Hepatocyte (in vitro differentiated cells): ENCODE measurements around the gene REM2. TPM values are rescaled to one million over a fixed set of nuclear protein-coding genes. Genes with fewer than 3 reads are reported as not detected.
A peak's percentile ranks its signal among the peaks of the same experiment; 100 is the strongest.

Source experiments
- DNase-seq: peaks from one replicate; pipeline ENCODE4 v3.0.0-alpha.2; 2016; ENCODE audit warnings: low spot score
- H2AFZ ChIP-seq: fragments of 200-600 bp; sonication (generic); 2 replicates; pipeline ENCODE4 v1.6.0; 2016; ENCODE audit warnings: antibody characterized with exemption, mild to moderate bottlenecking
- H3K27ac ChIP-seq: fragments of 200-600 bp; sonication (generic); 2 replicates; pipeline ENCODE4 v1.5.1; 2016; ENCODE audit warnings: mild to moderate bottlenecking
- H3K27me3 ChIP-seq: fragments of 200-600 bp; sonication (generic); 2 replicates; pipeline ENCODE4 v1.6.1; 2016
- H3K36me3 ChIP-seq: fragments of 200-600 bp; sonication (generic); replicated peaks from 2 replicates; pipeline ENCODE4 v1.5.1; 2016; ENCODE audit warnings: low read depth; ENCODE audit not compliant: insufficient read depth
- H3K4me1 ChIP-seq: fragments of 200-600 bp; sonication (generic); 2 replicates; pipeline ENCODE4 v1.5.1; 2016; ENCODE audit warnings: mild to moderate bottlenecking, moderate library complexity; ENCODE audit not compliant: insufficient read depth
- H3K4me2 ChIP-seq: fragments of 200-600 bp; sonication (generic); 2 replicates; pipeline ENCODE4 v1.6.0; 2016
- H3K4me3 ChIP-seq: fragments of 200-600 bp; sonication (generic); 2 replicates; pipeline ENCODE4 v1.5.1; 2016; ENCODE audit warnings: mild to moderate bottlenecking
- H3K79me2 ChIP-seq: fragments of 200-600 bp; sonication (generic); 2 replicates; pipeline ENCODE4 v1.6.0; 2017; ENCODE audit warnings: mild to moderate bottlenecking
- H3K9me2 ChIP-seq: fragments of 200-600 bp; sonication (generic); replicated peaks from 2 replicates; pipeline ENCODE4 v1.6.0; 2017; ENCODE audit warnings: mild to moderate bottlenecking; ENCODE audit not compliant: insufficient read depth
- H3K9me3 ChIP-seq: fragments of 200-600 bp; sonication (generic); 2 replicates; pipeline ENCODE4 v1.5.1; 2016; ENCODE audit warnings: low read depth, mild to moderate bottlenecking
- H4K20me1 ChIP-seq: fragments of 200-600 bp; sonication (generic); 2 replicates; pipeline ENCODE4 v1.6.0; 2016; ENCODE audit warnings: mild to moderate bottlenecking; ENCODE audit not compliant: insufficient read depth, poor library complexity, severe bottlenecking
- CTCF ChIP-seq: fragments of 200-600 bp; sonication (generic); IDR thresholded peaks from 2 replicates; pipeline ENCODE4 v1.5.1; 2016; ENCODE audit warnings: antibody characterized with exemption, mild to moderate bottlenecking; ENCODE audit not compliant: poor library complexity
- EZH2 ChIP-seq: fragments of 200-600 bp; sonication (generic); IDR thresholded peaks from 2 replicates; pipeline ENCODE4 v1.6.1; 2016; ENCODE audit warnings: antibody characterized with exemption, mild to moderate bottlenecking, borderline replicate concordance
- EZH2phosphoT487 ChIP-seq: fragments of 200-600 bp; sonication (generic); IDR thresholded peaks from one replicate; pipeline ENCODE4 v1.6.1; 2018; ENCODE audit warnings: antibody characterized with exemption, mild to moderate bottlenecking, low read depth, moderate library complexity; ENCODE audit not compliant: unreplicated experiment, severe bottlenecking
- WGBS: methylation state at CpG from one replicate; pipeline ENCODE4 v1.1.6; 2016; ENCODE audit warnings: low lambda C conversion rate; ENCODE audit errors: missing lambda C conversion rate; 5-methylcytosine and 5-hydroxymethylcytosine counted together
- polyA plus RNA-seq: library from polyadenylated mRNA; unstranded; fragments of >200 nt; fragmentation: Nextera tagmentation; extraction: Ambion mirVana; gene quantifications from 2 replicates; pipeline ENCODE4 v1.2.1, GENCODE V29; 2016
- small RNA-seq: library from RNA; depleted of rRNA; stranded (forward); fragments of <200 nt; gene quantifications from one replicate; pipeline ENCODE3, GENCODE V24; 2014
- total RNA-seq: library from RNA; depleted of rRNA; stranded (reverse); fragments of >200 nt; gene quantifications from 2 replicates; pipeline ENCODE4 v1.2.3, GENCODE V29; 2014

The REM2 gene
- total and polyA plus RNA-seq, 2 experiments from 2014 or later: 1.9 to 5.5 TPM

DNA sequence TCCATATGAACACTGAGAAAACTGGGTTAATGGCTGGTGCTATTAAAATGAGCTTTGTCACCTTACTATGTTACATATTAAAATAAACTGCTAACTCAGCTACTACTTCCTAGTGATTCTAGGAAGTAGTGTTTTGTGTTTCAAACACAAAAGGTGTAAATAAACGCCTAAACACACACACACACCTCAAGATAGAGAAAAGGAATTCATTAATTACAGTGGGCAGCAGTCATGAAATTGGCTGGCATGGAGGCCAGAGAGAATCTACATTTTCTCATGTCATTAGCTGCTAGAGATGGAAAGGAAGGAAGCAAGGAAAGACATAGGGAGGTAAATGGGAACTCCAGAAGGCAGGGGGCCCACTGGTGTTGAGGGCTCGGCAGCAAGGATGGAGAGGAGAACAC is 46.9 kb downstream of the REM2 start:
- Histone ChIP-seq H3K36me3 (no peaks in the 10 kb centered on the region), H3K4me1 (peaks cover 4% of the 10 kb centered on the region), H3K79me2 (peaks cover 21% of the 10 kb centered on the region), H3K9me2 (no peaks in the 10 kb centered on the region), H3K27ac (peak overlapping the region; percentile 72), H3K4me3 (peak overlapping the region; percentile 25), H3K9me3 (no peaks in the 10 kb centered on the region), H3K4me2 (peak overlapping the region; percentile 72), H2AFZ (peak overlapping the region; percentile 63), H3K27me3 (no peaks in the 10 kb centered on the region), H4K20me1 (no peaks in the 10 kb centered on the region)
- TF ChIP-seq EZH2 (no peak), CTCF (no peak), EZH2phosphoT487 (no peak)
- no peak for DNase-seq
- WGBS: 0% methylated on average over 2 of the region's 2 CpGs

- Histone ChIP-seq H3K36me3 (no peaks in the 10 kb centered on the region), H3K4me1 (peaks cover 4% of the 10 kb centered on the region), H3K9me2 (no peaks in the 10 kb centered on the region), H3K4me2 (no peak overlapping the region), H3K4me3 (no peak overlapping the region), H2AFZ (no peak overlapping the region), H3K9me3 (no peaks in the 10 kb centered on the region), H3K79me2 (peaks cover 17% of the 10 kb centered on the region), H4K20me1 (no peaks in the 10 kb centered on the region), H3K27ac (no peak overlapping the region), H3K27me3 (no peaks in the 10 kb centered on the region)
- WGBS: 84% methylated on average over 3 of the region's 3 CpGs
- no peak for DNase-seq
- TF ChIP-seq EZH2phosphoT487 (no peak), EZH2 (no peak), CTCF (no peak)
Measured at GRCh38 chr14:22932146-22932545, 49.1 kb downstream of the REM2 start.

- no peaks in the 10 kb centered on the region for H3K4me1 ChIP-seq
- WGBS: 94% methylated on average over 1 of the region's 1 CpG
- TF ChIP-seq EZH2phosphoT487 (no peak), EZH2 (no peak)
- no peak overlapping the region for H3K4me2 ChIP-seq
- no peaks in the 10 kb centered on the region for H3K9me3 ChIP-seq
- no peaks in the 10 kb centered on the region for H3K79me2 ChIP-seq
- no peaks in the 10 kb centered on the region for H3K27me3 ChIP-seq
- no peak overlapping the region for H3K4me3 ChIP-seq
- no peak overlapping the region for H3K27ac ChIP-seq
- no peaks in the 10 kb centered on the region for H3K36me3 ChIP-seq
- H4K20me1 ChIP-seq: no peaks in the 10 kb centered on the region
- H3K9me2 ChIP-seq: no peaks in the 10 kb centered on the region
- no peak overlapping the region for H2AFZ ChIP-seq
- no peak for DNase-seq
Measured at GRCh38 chr14:22935156-22935555, 52.1 kb downstream of the REM2 start.

Small RNAs within 50 kb of the gene (small RNA-seq; reads per million reads assigned to genes)
- not detected for gene RF00019

Other genes with a start within 250 kb of the REM2 start
- 0.03 TPM in 1 of 2 replicates, not detected in the other for gene OR6J1, start 238.9 kb upstream of the REM2 start, total RNA-seq
- not detected in 2 replicates for gene OR6J1, start 238.9 kb upstream of the REM2 start, polyA plus RNA-seq
- gene OXA1L, start 116.5 kb upstream of the REM2 start, total RNA-seq: 88.1 and 107 TPM in 2 replicates
- 59.4 and 64.3 TPM in 2 replicates for gene OXA1L, start 116.5 kb upstream of the REM2 start, polyA plus RNA-seq
- 337 and 381 TPM in 2 replicates for gene SLC7A7, start 67.8 kb upstream of the REM2 start, total RNA-seq
- 169 and 206 TPM in 2 replicates for gene SLC7A7, start 67.8 kb upstream of the REM2 start, polyA plus RNA-seq
- 50.6 and 164 TPM in 2 replicates for gene MRPL52, start 53.3 kb upstream of the REM2 start, total RNA-seq
- 214 and 227 TPM in 2 replicates for gene MRPL52, start 53.3 kb upstream of the REM2 start, polyA plus RNA-seq
- 122 and 160 TPM in 2 replicates for gene MMP14, start 46.6 kb upstream of the REM2 start, total RNA-seq
- 17.1 and 21.4 TPM in 2 replicates for gene MMP14, start 46.6 kb upstream of the REM2 start, polyA plus RNA-seq
- gene LRP10, start 11.5 kb upstream of the REM2 start, total RNA-seq: 34.4 and 56.2 TPM in 2 replicates
- 92.7 and 117 TPM in 2 replicates for gene LRP10, start 11.5 kb upstream of the REM2 start, polyA plus RNA-seq
- 236 and 749 TPM in 2 replicates for gene RBM23, start 35.9 kb downstream of the REM2 start, total RNA-seq
- gene RBM23, start 35.9 kb downstream of the REM2 start, polyA plus RNA-seq: 72.9 and 74.1 TPM in 2 replicates
- gene PRMT5, start 46.2 kb downstream of the REM2 start, total RNA-seq: 38.9 and 52.2 TPM in 2 replicates
- 54.1 and 72.3 TPM in 2 replicates for gene PRMT5, start 46.2 kb downstream of the REM2 start, polyA plus RNA-seq
- gene HAUS4, start 73.9 kb downstream of the REM2 start, total RNA-seq: 34.8 and 46.4 TPM in 2 replicates
- gene HAUS4, start 73.9 kb downstream of the REM2 start, polyA plus RNA-seq: 16.2 and 21.8 TPM in 2 replicates
- gene AJUBA, start 99.3 kb downstream of the REM2 start, total RNA-seq: 75.1 and 80.8 TPM in 2 replicates
- gene AJUBA, start 99.3 kb downstream of the REM2 start, polyA plus RNA-seq: 36.2 and 43.2 TPM in 2 replicates
- 7.8 and 8.8 TPM in 2 replicates for gene C14orf93, start 126.9 kb downstream of the REM2 start, total RNA-seq
- gene C14orf93, start 126.9 kb downstream of the REM2 start, polyA plus RNA-seq: 5.7 and 6.5 TPM in 2 replicates
- 171 and 190 TPM in 2 replicates for gene PSMB5, start 151.7 kb downstream of the REM2 start, total RNA-seq
- 299 and 319 TPM in 2 replicates for gene PSMB5, start 151.7 kb downstream of the REM2 start, polyA plus RNA-seq
- not detected in 2 replicates for gene PSMB11, start 159.0 kb downstream of the REM2 start, total RNA-seq
- not detected in 2 replicates for gene PSMB11, start 159.0 kb downstream of the REM2 start, polyA plus RNA-seq
- 6.7 and 6.9 TPM in 2 replicates for gene CDH24, start 174.3 kb downstream of the REM2 start, total RNA-seq
- gene CDH24, start 174.3 kb downstream of the REM2 start, polyA plus RNA-seq: 18.0 and 19.8 TPM in 2 replicates
- gene ACIN1, start 211.9 kb downstream of the REM2 start, total RNA-seq: 97.5 and 108 TPM in 2 replicates
- 44.3 and 49.2 TPM in 2 replicates for gene ACIN1, start 211.9 kb downstream of the REM2 start, polyA plus RNA-seq
- 47.7 and 64.9 TPM in 2 replicates for gene C14orf119, start 212.3 kb downstream of the REM2 start, total RNA-seq
- 118 and 146 TPM in 2 replicates for gene C14orf119, start 212.3 kb downstream of the REM2 start, polyA plus RNA-seq
- gene CIROP, start 221.8 kb downstream of the REM2 start, total RNA-seq: not detected in 2 replicates
- not detected in 2 replicates for gene CIROP, start 221.8 kb downstream of the REM2 start, polyA plus RNA-seq
- not detected in 2 replicates for gene CEBPE, start 236.0 kb downstream of the REM2 start, total RNA-seq
- not detected in 2 replicates for gene CEBPE, start 236.0 kb downstream of the REM2 start, polyA plus RNA-seq